HG03469 (cell line): ENCODE data around the gene KCNQ1.

Experiments used
- ATAC-seq: cut with Tn5 transposase; IDR thresholded peaks from one replicate; pipeline ENCODE4 v1.9.1; 2021; ENCODE audit warnings: mild to moderate bottlenecking, moderate library complexity, moderate number of reproducible peaks; ENCODE audit not compliant: unreplicated experiment

The KCNQ1 gene

GRCh38 chr11:2531277-2531986 lies 86.6 kb downstream of the KCNQ1 start:
- ATAC-seq = no peak

DNA sequence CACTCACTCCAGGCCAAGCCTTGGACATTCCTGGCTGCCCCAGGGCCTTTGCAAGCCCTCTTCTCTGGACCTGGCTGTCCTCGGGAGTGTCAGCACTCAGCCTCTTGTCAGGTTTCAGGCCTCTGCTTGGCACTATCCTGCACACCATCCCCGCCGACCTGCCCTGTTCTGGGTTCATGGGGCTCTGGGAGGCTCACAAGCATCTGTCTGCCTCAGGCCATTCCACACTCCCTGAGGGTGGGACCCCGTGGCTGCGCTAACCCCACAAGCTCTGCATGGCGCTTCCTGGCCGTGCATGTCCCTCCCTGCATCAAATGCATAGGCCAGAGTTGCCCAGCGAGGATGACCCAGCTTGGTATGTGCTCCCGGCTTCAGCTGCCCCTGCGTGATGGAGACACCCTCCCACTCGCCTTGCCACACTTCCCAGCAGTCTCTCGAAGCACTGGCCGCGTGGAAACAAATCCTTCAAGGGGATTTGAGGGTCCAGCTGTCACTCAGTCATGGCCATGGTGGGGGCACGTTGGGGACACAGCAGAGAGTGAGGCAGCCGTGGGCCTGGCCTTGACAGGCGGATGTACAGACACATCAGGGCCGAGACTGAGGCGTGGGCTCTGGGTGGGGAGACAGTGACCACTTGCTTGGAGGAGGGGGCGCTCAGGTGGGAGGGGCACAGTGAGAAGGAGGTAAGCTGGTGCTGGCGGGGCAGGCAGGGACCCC lies 87.3 kb downstream of the KCNQ1 start:
- ATAC-seq = no peak

DNA sequence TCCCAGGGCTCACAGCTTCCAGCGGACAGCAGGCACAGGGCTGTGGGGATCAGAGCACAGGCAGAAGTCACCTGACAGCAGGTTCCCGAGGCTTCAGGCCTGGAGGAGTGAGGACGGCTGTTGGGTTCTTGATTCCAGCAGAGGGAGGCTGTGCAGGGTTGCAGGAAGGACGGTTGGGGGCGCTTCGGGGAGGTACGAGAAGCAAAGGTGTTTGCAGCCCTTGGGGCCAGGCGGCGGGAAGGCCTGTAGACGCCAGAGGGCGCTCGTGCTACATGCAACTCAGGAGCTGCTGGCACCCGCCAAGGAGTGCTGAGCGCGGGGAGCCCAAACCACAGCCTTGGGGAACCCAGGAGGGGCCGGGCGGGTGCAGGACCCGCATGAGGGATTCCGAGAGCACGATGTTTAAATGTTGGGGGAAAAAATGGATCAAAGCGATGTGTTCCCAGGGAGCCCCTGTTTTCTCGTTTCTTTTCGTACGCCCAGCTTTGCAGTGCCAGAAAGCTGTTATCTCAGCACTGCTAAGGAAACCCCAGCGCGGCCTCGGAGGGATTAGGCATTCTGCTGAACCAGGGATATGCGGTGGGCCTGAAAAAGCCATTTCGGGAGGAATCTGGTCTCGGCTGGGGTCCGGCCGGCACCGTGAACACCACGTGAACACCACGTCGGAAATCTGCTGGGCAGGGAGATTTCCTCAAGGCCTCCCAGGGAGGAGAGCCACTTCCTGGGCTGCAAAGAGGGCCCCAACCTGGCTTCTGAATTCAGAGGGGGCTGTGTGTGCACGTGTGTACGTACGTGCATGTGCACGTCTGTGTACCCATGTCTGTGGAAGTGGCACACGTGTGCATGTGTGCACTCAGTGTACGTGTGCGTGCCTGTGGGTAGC lies 88.1 kb downstream of the KCNQ1 start:
- ATAC-seq = no peak

DNA sequence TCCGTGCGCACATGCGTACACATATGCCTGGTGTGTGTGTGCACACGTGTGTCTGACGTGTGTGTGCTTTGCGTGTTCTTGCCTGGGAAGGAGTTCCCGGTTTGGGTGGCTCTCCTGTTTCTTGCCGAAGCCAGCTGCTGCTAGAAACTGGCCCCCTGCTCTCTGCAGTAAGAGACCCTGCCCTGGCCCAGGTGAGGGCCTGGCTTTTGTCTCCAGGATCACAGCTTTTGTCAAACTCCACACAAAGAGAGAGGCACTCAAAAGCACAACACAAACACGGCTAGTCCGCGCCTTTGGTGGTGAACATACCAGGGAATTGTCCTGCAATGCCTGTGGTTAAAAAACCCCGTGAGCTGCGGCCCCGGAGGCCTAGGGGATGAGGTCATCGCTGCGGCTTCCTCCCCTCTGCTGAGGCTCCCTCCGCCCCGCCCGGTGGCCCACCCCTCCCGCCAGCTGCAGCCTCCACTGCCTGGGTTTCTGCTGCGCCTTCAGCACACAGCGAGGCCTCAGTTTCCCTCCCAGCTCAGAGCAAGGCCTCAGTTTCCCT lies 88.9 kb downstream of the KCNQ1 start:
- no peak for ATAC-seq

- ATAC-seq = no peak
Observed at GRCh38 chr11:2534134-2534956, 89.5 kb downstream of the KCNQ1 start.

GRCh38 chr11:2534957-2535672 lies 90.3 kb downstream of the KCNQ1 start:
- ATAC-seq = no peak

- no peak for ATAC-seq
Observed at GRCh38 chr11:2535673-2536439, 91.0 kb downstream of the KCNQ1 start.

DNA sequence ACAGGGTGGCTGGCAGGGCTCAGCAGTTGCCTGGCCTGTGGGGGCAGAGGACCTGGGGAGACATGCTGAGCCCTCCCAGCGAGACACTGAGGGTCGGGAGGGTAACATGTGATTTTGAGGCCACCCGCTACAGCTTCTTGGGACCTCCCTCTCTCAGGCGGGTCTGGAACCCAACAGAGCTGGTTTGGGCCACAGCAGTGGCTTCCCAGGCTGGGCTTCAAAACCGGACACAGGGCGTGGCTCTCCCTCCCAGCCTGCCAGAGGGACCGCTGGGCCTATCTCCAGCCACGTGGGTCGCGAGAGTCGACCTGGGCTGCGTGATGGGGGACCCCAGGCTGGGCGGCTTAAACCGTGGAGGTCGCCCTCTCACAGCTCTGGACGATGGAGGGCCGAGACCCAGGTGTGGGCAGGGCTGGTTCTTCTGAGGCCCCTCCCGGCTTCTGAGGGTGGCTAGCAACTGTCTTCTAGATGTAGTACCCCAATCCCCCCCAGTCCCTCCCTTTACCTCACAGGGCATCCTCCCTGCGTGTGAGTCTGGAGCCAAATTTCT lies 91.7 kb downstream of the KCNQ1 start:
- no peak for ATAC-seq

- no peak for ATAC-seq
Observed at GRCh38 chr11:2537010-2537705, 92.3 kb downstream of the KCNQ1 start.

DNA sequence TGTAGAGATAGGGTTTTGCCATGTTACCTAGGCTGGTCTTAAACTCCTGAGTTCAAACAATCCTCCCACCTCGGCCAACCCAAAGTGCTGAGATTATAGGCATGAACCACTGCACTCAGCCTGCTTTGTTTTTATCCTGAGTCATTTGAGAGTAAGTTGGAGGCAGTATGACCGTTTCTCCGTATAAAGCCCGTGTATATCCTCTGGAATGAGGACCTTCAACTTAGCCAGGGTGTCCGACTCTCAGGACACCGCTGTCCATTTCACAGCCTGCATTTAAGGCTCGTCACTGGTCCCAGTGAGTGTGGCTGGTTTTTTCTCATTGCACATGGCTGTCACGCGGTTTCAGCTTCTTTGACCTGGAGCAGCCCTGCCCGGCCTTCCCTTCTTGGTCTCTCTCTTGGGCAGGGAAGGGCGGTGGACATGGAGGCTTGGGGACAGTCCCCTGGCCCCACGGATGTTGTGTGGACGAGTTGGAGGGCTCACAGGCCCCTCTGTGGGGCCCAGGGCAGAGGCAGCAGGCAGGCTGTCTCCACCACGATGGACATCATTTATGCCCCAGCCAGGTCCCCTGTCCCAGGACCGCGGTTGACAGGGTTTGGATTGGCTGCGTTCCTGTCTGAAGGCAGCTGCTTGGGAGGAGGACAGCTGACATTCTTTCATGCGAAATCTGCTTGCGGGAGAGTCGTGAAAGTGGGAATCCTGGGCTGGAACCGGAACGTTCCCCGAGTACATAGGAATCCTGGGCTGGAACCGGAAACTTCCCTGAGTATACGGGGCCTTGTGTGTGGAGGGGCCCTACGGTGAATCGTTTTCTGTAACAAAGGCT lies 93.3 kb downstream of the KCNQ1 start:
- no peak for ATAC-seq

DNA sequence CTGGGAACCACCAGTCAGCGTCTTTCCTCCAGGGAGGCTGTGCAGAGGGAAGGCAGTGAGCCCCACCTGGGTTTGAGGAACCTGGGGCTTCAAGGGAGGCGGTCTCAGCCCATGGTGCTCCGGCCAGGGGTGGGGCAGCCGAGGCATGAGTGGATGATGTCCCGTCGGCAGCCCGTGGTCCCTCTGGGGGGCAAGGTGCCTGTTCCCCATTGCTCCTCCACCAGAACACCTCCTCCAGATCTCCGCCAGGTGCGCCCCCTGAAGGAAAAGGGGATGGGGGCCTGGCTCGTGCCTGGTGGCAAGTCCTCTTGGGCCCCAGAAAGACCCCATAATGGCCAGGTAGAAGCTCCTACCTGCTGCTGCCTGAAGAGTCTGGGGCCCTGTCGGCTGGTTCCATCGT lies 94.1 kb downstream of the KCNQ1 start:
- ATAC-seq = no peak

GRCh38 chr11:2539371-2540222 lies 94.8 kb downstream of the KCNQ1 start:
- ATAC-seq = no peak

GRCh38 chr11:2540223-2540991 lies 95.6 kb downstream of the KCNQ1 start:
- no peak for ATAC-seq

DNA sequence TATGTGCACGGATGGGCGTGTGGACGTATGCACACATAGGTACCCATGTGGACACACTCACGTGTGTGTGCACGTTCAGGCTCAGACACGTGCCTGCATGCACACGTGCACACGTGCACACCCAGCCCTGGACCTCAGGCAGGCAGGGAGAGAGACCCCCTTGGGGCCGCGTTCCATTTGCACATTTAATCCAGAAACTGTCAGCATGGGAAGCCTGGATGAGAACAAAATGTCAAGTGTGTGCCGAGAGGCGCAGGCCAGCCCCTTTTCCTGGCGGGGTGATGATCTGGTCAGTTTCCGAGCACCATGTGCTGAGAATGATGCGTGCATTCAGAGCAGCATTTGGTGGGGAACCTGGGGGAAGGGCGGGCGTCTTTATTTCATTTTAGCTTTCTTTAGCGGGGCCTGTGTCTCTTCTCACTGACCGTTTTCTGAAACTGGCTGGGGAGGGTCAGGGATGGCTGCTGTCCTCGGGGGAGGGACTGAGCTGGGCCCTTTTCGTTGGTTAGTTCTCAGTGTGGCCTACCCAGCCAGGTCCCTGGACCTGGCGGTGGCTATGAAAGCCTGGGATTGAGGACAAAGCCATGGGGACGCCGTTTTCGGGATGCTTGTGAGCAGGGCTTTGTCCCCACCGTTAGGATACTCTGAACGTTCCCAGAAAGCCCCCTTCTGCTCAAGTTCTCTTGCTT lies 96.3 kb downstream of the KCNQ1 start:
- no peak for ATAC-seq

DNA sequence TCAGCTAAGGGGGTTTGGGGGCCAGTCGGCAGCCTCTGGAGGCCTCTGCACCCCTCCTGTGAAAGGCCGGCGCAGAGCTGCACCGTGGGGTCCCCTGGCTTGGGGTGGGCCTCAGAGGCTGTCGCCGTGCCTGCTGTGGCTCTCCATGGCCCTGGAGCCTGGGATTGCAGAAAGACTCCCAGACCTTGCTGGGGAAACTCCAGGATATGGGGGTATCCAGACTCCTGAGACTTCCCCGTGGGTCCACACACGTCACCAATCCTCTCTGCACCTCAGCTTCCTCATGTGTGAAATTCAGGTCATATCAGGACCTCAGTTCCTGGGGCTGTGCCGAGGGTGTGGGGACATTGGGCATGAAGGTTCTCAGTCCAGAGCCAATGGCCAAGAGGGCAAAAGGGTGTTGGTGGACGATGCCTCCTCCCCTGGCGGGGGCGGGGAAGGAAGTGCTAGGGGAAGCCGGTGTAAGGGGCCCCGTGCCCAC lies 97.1 kb downstream of the KCNQ1 start:
- ATAC-seq = no peak
